Neural crest cell (in vitro differentiated cells): ENCODE measurements around the gene CNTN4. TPM values are rescaled to one million over a fixed set of nuclear protein-coding genes. Genes with fewer than 3 reads are reported as not detected.

Experiments used
- DNase-seq: peaks from one replicate; pipeline ENCODE4 v3.0.0; 2021; ENCODE audit warnings: low read depth, mixed read lengths, low spot score
- H3K27ac Mint-ChIP-seq: one replicate; pipeline ENCODE4 v1.8.0; 2021; ENCODE audit warnings: mild to moderate bottlenecking, mixed read lengths; ENCODE audit not compliant: unreplicated experiment
- H3K27me3 Mint-ChIP-seq: 2 replicates; pipeline ENCODE4 v1.8.0; 2021; ENCODE audit warnings: low read depth, mild to moderate bottlenecking, mixed read lengths
- H3K36me3 Mint-ChIP-seq: 2 replicates; pipeline ENCODE4 v1.8.0; 2021; ENCODE audit warnings: low read depth, mild to moderate bottlenecking, mixed read lengths
- H3K4me1 Mint-ChIP-seq: 2 replicates; pipeline ENCODE4 v1.8.0; 2021; ENCODE audit warnings: mixed read lengths
- H3K4me3 Mint-ChIP-seq: one replicate; pipeline ENCODE4 v1.8.0; 2021; ENCODE audit warnings: mild to moderate bottlenecking, mixed read lengths
- H3K9me3 Mint-ChIP-seq: 2 replicates; pipeline ENCODE4 v1.8.0; 2021; ENCODE audit warnings: mixed read lengths
- CTCF ChIP-seq: fragments of 200-600 bp; sonication (generic); conservative IDR thresholded peaks from 2 replicates; pipeline ENCODE4 v1.5.0; 2021; ENCODE audit warnings: antibody characterized with exemption, mild to moderate bottlenecking
- total RNA-seq: library from RNA; stranded (reverse); gene quantifications from 2 replicates; pipeline ENCODE4 v1.2.1, GENCODE V29; 2021

Gene CNTN4
- total RNA-seq, 1 donor from 2014 or later: 2.9 TPM

- no peak for DNase-seq
- Mint-ChIP-seq H3K4me3 (no peak overlapping the region), H3K9me3 (peaks cover 3% of the 10 kb centered on the region), H3K27ac (no peak overlapping the region), H3K27me3 (no peaks in the 10 kb centered on the region), H3K36me3 (no peaks in the 10 kb centered on the region), H3K4me1 (no peaks in the 10 kb centered on the region)
- no peak for TF ChIP-seq CTCF
Measured at GRCh38 chr3:2535206-2535605, 436.5 kb downstream of the CNTN4 start.

DNA sequence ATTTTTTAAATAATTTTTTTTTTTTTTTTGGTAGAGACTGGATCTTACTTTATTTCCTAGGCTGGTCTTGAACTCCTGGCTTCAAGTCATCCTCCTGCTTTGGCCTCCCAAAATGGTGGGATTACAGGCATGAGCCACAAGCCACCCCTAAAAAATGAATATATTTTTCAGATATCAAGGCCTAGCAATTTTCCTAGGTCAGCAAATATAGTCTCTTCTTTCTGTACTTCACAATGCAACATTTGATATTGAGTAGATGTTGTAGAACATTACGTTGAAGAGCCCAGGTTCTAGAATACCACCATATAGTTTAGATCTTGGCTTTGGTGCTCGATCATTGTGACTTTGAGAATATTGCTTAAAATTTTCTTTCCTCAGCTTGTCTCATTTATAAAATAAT, 437.9 kb downstream of the CNTN4 start:
- Mint-ChIP-seq H3K4me1 (no peaks in the 10 kb centered on the region), H3K27me3 (no peaks in the 10 kb centered on the region), H3K9me3 (peaks cover 3% of the 10 kb centered on the region), H3K4me3 (no peak overlapping the region), H3K27ac (no peak overlapping the region), H3K36me3 (no peaks in the 10 kb centered on the region)
- no peak for DNase-seq
- no peak for TF ChIP-seq CTCF

- H3K9me3 Mint-ChIP-seq: peaks cover 6% of the 10 kb centered on the region
- TF ChIP-seq CTCF: no peak
- no peak for DNase-seq
- H3K27ac Mint-ChIP-seq: no peak overlapping the region
- H3K27me3 Mint-ChIP-seq: no peaks in the 10 kb centered on the region
- peaks cover 5% of the 10 kb centered on the region for H3K36me3 Mint-ChIP-seq
- H3K4me1 Mint-ChIP-seq: no peaks in the 10 kb centered on the region
- H3K4me3 Mint-ChIP-seq: no peak overlapping the region
Measured at GRCh38 chr3:2540115-2540514, 441.4 kb downstream of the CNTN4 start.

- Mint-ChIP-seq H3K36me3 (peaks cover 7% of the 10 kb centered on the region), H3K4me1 (no peaks in the 10 kb centered on the region), H3K27ac (no peak overlapping the region), H3K4me3 (no peak overlapping the region), H3K27me3 (no peaks in the 10 kb centered on the region), H3K9me3 (peaks cover 8% of the 10 kb centered on the region)
- no peak for TF ChIP-seq CTCF
- DNase-seq: no peak
Measured at GRCh38 chr3:2543247-2543646, 444.6 kb downstream of the CNTN4 start.

GRCh38 chr3:2544212-2544611, 445.5 kb downstream of the CNTN4 start:
- Mint-ChIP-seq H3K36me3 (peaks cover 7% of the 10 kb centered on the region), H3K4me3 (no peak overlapping the region), H3K27me3 (no peaks in the 10 kb centered on the region), H3K27ac (no peak overlapping the region), H3K9me3 (peaks cover 14% of the 10 kb centered on the region), H3K4me1 (no peaks in the 10 kb centered on the region)
- no peak for TF ChIP-seq CTCF
- no peak for DNase-seq

- no peak for DNase-seq
- H3K36me3 Mint-ChIP-seq: peaks cover 7% of the 10 kb centered on the region
- no peaks in the 10 kb centered on the region for H3K27me3 Mint-ChIP-seq
- no peak overlapping the region for H3K4me3 Mint-ChIP-seq
- H3K27ac Mint-ChIP-seq: no peak overlapping the region
- peaks cover 15% of the 10 kb centered on the region for H3K9me3 Mint-ChIP-seq
- TF ChIP-seq CTCF: no peak
- H3K4me1 Mint-ChIP-seq: no peaks in the 10 kb centered on the region
Measured at GRCh38 chr3:2544718-2545117, 446.1 kb downstream of the CNTN4 start.
